ENCODE measurements around the gene CA10.

The CA10 gene

GRCh38 chr17:51796026-51796425 lies 362.5 kb downstream of the CA10 start:
- H3K36me3 ChIP-seq, result no peaks in the 10 kb centered on the region
- H3K27ac ChIP-seq, result no peak overlapping the region
- H3K9me3 ChIP-seq (ENCODE audit: severe bottlenecking), result no peaks in the 10 kb centered on the region
- TF ChIP-seq CTCF (IDR thresholded peaks at IDR 0.05; ENCODE audit: low read depth, low read length), result no peak
- no peak overlapping the region for H3K4me3 ChIP-seq (ENCODE audit: low read depth, low read length)
- no peak for DNase-seq
- no peaks in the 10 kb centered on the region for H3K27me3 ChIP-seq (ENCODE audit: insufficient read depth, low read depth, severe bottlenecking)

- Histone ChIP-seq H3K36me3 (no peaks in the 10 kb centered on the region), H3K4me3 (ENCODE audit: low read depth, low read length) (no peak overlapping the region), H3K27me3 (ENCODE audit: insufficient read depth, low read depth, severe bottlenecking) (no peaks in the 10 kb centered on the region), H3K27ac (no peak overlapping the region), H3K9me3 (ENCODE audit: severe bottlenecking) (no peaks in the 10 kb centered on the region)
- TF ChIP-seq CTCF (IDR thresholded peaks at IDR 0.05; ENCODE audit: low read depth, low read length), result no peak
- no peak for DNase-seq
Measured at GRCh38 chr17:51795401-51795800, 363.1 kb downstream of the CA10 start.

- no peaks in the 10 kb centered on the region for H3K9me3 ChIP-seq (ENCODE audit: severe bottlenecking)
- no peak overlapping the region for H3K4me3 ChIP-seq (ENCODE audit: low read depth, low read length)
- H3K36me3 ChIP-seq, result no peaks in the 10 kb centered on the region
- no peak overlapping the region for H3K27ac ChIP-seq
- H3K27me3 ChIP-seq (ENCODE audit: insufficient read depth, low read depth, severe bottlenecking), result no peaks in the 10 kb centered on the region
- TF ChIP-seq CTCF (IDR thresholded peaks at IDR 0.05; ENCODE audit: low read depth, low read length), result no peak
- no peak for DNase-seq
Measured at GRCh38 chr17:51794466-51794865, 364.0 kb downstream of the CA10 start.

DNA sequence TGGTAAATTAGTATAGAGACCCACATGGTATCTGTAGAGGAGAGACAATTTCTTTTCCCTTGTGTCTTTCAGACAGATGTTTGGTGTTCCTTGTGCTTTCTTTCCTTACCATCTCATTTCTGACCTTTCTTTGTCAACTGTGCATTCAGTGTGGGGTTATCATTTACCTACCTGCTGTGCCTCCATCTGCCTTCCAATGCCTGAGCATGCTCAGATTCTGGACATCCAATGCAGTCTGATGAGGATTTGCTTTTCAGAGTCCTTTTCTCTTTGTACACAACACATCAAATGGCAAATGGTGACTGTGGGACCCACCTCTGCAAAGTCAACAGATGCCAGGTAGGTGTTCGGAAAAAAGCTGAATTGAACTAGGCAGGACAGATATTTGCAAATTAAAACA lies 364.8 kb downstream of the CA10 start:
- Histone ChIP-seq H3K4me3 (ENCODE audit: low read depth, low read length) (no peak overlapping the region), H3K27ac (no peak overlapping the region), H3K36me3 (no peaks in the 10 kb centered on the region), H3K27me3 (ENCODE audit: insufficient read depth, low read depth, severe bottlenecking) (no peaks in the 10 kb centered on the region), H3K9me3 (ENCODE audit: severe bottlenecking) (no peaks in the 10 kb centered on the region)
- TF ChIP-seq CTCF (IDR thresholded peaks at IDR 0.05; ENCODE audit: low read depth, low read length), result no peak
- DNase-seq, result no peak

- H3K36me3 ChIP-seq, result no peaks in the 10 kb centered on the region
- no peak overlapping the region for H3K27ac ChIP-seq
- H3K9me3 ChIP-seq (ENCODE audit: severe bottlenecking), result no peaks in the 10 kb centered on the region
- no peaks in the 10 kb centered on the region for H3K27me3 ChIP-seq (ENCODE audit: insufficient read depth, low read depth, severe bottlenecking)
- DNase-seq, result no peak
- no peak overlapping the region for H3K4me3 ChIP-seq (ENCODE audit: low read depth, low read length)
- TF ChIP-seq CTCF (IDR thresholded peaks at IDR 0.05; ENCODE audit: low read depth, low read length), result no peak
Measured at GRCh38 chr17:51778842-51779241, 379.7 kb downstream of the CA10 start.

- Histone ChIP-seq H3K9me3 (ENCODE audit: severe bottlenecking) (no peaks in the 10 kb centered on the region), H3K27me3 (ENCODE audit: insufficient read depth, low read depth, severe bottlenecking) (no peaks in the 10 kb centered on the region), H3K36me3 (no peaks in the 10 kb centered on the region), H3K4me3 (ENCODE audit: low read depth, low read length) (no peak overlapping the region), H3K27ac (no peak overlapping the region)
- no peak for TF ChIP-seq CTCF (IDR thresholded peaks at IDR 0.05; ENCODE audit: low read depth, low read length)
- DNase-seq, result no peak
Measured at GRCh38 chr17:51770027-51770759, 388.3 kb downstream of the CA10 start.

Measured in WERI-Rb-1 (cell line).